Neural cell (in vitro differentiated cells): ENCODE results near the gene ATP2A1. TPM values are rescaled to one million over a fixed set of nuclear protein-coding genes. Genes with fewer than 3 reads are reported as not detected.
"Not testable (repeated sequence)": the region's sequence is repeated elsewhere in the genome, so short reads cannot be mapped to it uniquely, and the experiment has no call there.

Experiments used
- H2AFZ ChIP-seq: fragments of 200-600, 300-800 bp; sonication (generic), shearing (Covaris generic); 2 replicates; pipeline ENCODE4 v1.6.0; 2014; ENCODE audit warnings: low read depth, mild to moderate bottlenecking, antibody characterized with exemption, low read length, moderate library complexity
- H3F3A ChIP-seq: fragments of 200-600 bp; shearing (Covaris generic); 2 replicates; pipeline ENCODE4 v1.6.1; 2016; ENCODE audit warnings: mild to moderate bottlenecking, moderate library complexity, mixed read lengths, antibody characterized with exemption, low read length; ENCODE audit not compliant: insufficient read depth, poor library complexity, severe bottlenecking
- H3K27ac ChIP-seq: fragments of 200-600, 300-800 bp; sonication (generic), shearing (Covaris generic); 2 replicates; pipeline ENCODE4 v1.5.1; 2014; ENCODE audit warnings: mild to moderate bottlenecking, low read length, moderate library complexity
- H3K27me3 ChIP-seq: fragments of 300-800, 200-600 bp; sonication (generic), shearing (Covaris generic); 2 replicates; pipeline ENCODE4 v1.6.0; 2014; ENCODE audit warnings: mild to moderate bottlenecking, low read depth, low read length, moderate library complexity; ENCODE audit not compliant: insufficient read depth
- H3K36me3 ChIP-seq: fragments of 300-800, 200-600 bp; sonication (generic), shearing (Covaris generic); 2 replicates; pipeline ENCODE4 v1.5.1; 2014; ENCODE audit warnings: mild to moderate bottlenecking, antibody characterized with exemption, low read length, moderate library complexity; ENCODE audit not compliant: insufficient read depth
- H3K4me2 ChIP-seq: fragments of 300-800, 200-600 bp; sonication (generic), shearing (Covaris generic); 2 replicates; pipeline ENCODE4 v1.6.0; 2014; ENCODE audit warnings: mild to moderate bottlenecking, low read length
- H3K4me3 ChIP-seq: fragments of 300-800, 200-600 bp; sonication (generic), shearing (Covaris generic); 2 replicates; pipeline ENCODE4 v1.5.1; 2014; ENCODE audit warnings: mild to moderate bottlenecking, low read length, moderate library complexity
- H3K79me2 ChIP-seq: fragments of 200-600 bp; shearing (Covaris generic); replicated peaks from 2 replicates; pipeline ENCODE4 v1.6.0; 2014; ENCODE audit warnings: mild to moderate bottlenecking, low read length, moderate library complexity; ENCODE audit not compliant: insufficient read depth
- H3K9ac ChIP-seq: fragments of 300-800, 200-600 bp; sonication (generic), shearing (Covaris generic); 2 replicates; pipeline ENCODE4 v1.6.1; 2016; ENCODE audit warnings: mild to moderate bottlenecking, low read length, mixed read lengths
- H3K9me2 ChIP-seq: fragments of 200-600 bp; shearing (Covaris generic); 2 replicates; pipeline ENCODE4 v1.6.1; 2016; ENCODE audit warnings: mild to moderate bottlenecking, low read length, mixed read lengths; ENCODE audit not compliant: insufficient read depth
- H3K9me3 ChIP-seq: fragments of 200-600, 300-800 bp; sonication (generic), shearing (Covaris generic); 2 replicates; pipeline ENCODE4 v1.6.1; 2016; ENCODE audit warnings: mild to moderate bottlenecking, mixed run types, low read length, moderate library complexity, mixed read lengths
- H4K20me1 ChIP-seq: fragments of 200-600 bp; shearing (Covaris generic); 2 replicates; pipeline ENCODE4 v1.6.1; 2016; ENCODE audit warnings: mild to moderate bottlenecking, mixed run types; ENCODE audit not compliant: insufficient read depth
- CTCF ChIP-seq: fragments of 450-650 bp; IDR thresholded peaks from 2 replicates; pipeline ENCODE4 v1.5.1; 2014; ENCODE audit warnings: antibody characterized with exemption, mild to moderate bottlenecking, moderate library complexity; ENCODE audit not compliant: poor library complexity, severe bottlenecking
- EP300 ChIP-seq: fragments of 450-650 bp; conservative IDR thresholded peaks from 2 replicates; pipeline ENCODE4 v1.6.1; 2014; ENCODE audit warnings: antibody characterized with exemption, mild to moderate bottlenecking, moderate library complexity; ENCODE audit not compliant: poor library complexity, severe bottlenecking
- EZH2 ChIP-seq: fragments of 200-600, 300-800 bp; shearing (Covaris generic), sonication (generic); IDR thresholded peaks from 2 replicates; pipeline ENCODE4 v1.6.1; 2014; ENCODE audit warnings: antibody characterized with exemption, low read length, borderline replicate concordance, mild to moderate bottlenecking; ENCODE audit not compliant: insufficient read depth, poor library complexity, severe bottlenecking
- MXI1 ChIP-seq: fragments of 450-650 bp; conservative IDR thresholded peaks from 2 replicates; pipeline ENCODE4 v1.6.1; 2014; ENCODE audit warnings: antibody characterized with exemption, mild to moderate bottlenecking; ENCODE audit not compliant: poor library complexity, severe bottlenecking
- POLR2AphosphoS5 ChIP-seq: IDR thresholded peaks from 2 replicates; pipeline ENCODE4 v1.6.1; 2012
- RAD21 ChIP-seq: fragments of 450-650 bp; conservative IDR thresholded peaks from 2 replicates; pipeline ENCODE4 v1.6.1; 2014; ENCODE audit warnings: antibody characterized with exemption, mild to moderate bottlenecking, moderate library complexity
- SMC3 ChIP-seq: fragments of 450-650 bp; conservative IDR thresholded peaks from 2 replicates; pipeline ENCODE4 v1.6.1; 2014; ENCODE audit warnings: antibody characterized with exemption, mild to moderate bottlenecking, moderate library complexity; ENCODE audit not compliant: poor library complexity
- TAF1 ChIP-seq: IDR thresholded peaks from 2 replicates; pipeline ENCODE4 v1.6.1; 2012; ENCODE audit warnings: low read depth
- polyA plus RNA-seq: library from polyadenylated mRNA; depleted of rRNA; stranded (reverse); fragments of >200 nt; gene quantifications from 2 replicates; pipeline ENCODE4 v1.2.3, GENCODE V29; 2014
- TF ChIP-seq, protein P1 (sequence below): IDR thresholded peaks from 2 replicates; pipeline ENCODE4 v1.6.1; 2012; ENCODE audit warnings: borderline replicate concordance

Gene ATP2A1
- polyA plus RNA-seq, 1 donor from 2014 or later = 0.06 TPM

DNA sequence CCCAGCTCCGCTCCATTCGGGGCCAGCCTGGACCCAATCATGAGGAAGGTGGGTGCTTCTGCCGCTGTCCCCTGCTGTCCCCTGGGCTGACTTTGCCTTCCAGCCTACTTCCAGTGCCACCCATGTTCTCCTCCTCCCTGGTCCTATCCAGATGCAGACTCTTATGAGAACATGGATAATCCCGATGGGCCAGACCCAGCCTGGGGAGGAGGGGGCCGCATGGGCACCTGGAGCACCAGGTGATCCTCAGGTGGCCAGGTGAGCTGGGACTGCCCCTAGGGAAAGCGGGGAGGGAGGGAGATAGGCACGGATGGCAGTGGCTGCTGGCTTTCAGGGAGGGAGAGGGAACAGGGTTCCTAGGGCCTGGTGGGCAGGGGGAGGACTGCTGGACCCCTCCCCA lies 60.4 kb downstream of the ATP2A1 start:
- Histone ChIP-seq H3K4me2 (no peak overlapping the region), H3K27me3 (no peaks in the 10 kb centered on the region), H3K9me3 (no peaks in the 10 kb centered on the region), H2AFZ (no peak overlapping the region), H3K36me3 (no peaks in the 10 kb centered on the region), H3K4me3 (no peak overlapping the region), H4K20me1 (no peaks in the 10 kb centered on the region), H3K9me2 (no peaks in the 10 kb centered on the region), H3K79me2 (no peaks in the 10 kb centered on the region), H3K9ac (no peak overlapping the region), H3K27ac (no peak overlapping the region), H3F3A (no peaks in the 10 kb centered on the region)
- TF ChIP-seq SMC3 (no peak), CTCF (no peak), EP300 (no peak), EZH2 (no peak), TAF1 (no peak), RAD21 (no peak), POLR2AphosphoS5 (no peak), MXI1 (no peak)
- TF ChIP-seq, protein P1, sequence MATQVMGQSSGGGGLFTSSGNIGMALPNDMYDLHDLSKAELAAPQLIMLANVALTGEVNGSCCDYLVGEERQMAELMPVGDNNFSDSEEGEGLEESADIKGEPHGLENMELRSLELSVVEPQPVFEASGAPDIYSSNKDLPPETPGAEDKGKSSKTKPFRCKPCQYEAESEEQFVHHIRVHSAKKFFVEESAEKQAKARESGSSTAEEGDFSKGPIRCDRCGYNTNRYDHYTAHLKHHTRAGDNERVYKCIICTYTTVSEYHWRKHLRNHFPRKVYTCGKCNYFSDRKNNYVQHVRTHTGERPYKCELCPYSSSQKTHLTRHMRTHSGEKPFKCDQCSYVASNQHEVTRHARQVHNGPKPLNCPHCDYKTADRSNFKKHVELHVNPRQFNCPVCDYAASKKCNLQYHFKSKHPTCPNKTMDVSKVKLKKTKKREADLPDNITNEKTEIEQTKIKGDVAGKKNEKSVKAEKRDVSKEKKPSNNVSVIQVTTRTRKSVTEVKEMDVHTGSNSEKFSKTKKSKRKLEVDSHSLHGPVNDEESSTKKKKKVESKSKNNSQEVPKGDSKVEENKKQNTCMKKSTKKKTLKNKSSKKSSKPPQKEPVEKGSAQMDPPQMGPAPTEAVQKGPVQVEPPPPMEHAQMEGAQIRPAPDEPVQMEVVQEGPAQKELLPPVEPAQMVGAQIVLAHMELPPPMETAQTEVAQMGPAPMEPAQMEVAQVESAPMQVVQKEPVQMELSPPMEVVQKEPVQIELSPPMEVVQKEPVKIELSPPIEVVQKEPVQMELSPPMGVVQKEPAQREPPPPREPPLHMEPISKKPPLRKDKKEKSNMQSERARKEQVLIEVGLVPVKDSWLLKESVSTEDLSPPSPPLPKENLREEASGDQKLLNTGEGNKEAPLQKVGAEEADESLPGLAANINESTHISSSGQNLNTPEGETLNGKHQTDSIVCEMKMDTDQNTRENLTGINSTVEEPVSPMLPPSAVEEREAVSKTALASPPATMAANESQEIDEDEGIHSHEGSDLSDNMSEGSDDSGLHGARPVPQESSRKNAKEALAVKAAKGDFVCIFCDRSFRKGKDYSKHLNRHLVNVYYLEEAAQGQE = no peak

DNA sequence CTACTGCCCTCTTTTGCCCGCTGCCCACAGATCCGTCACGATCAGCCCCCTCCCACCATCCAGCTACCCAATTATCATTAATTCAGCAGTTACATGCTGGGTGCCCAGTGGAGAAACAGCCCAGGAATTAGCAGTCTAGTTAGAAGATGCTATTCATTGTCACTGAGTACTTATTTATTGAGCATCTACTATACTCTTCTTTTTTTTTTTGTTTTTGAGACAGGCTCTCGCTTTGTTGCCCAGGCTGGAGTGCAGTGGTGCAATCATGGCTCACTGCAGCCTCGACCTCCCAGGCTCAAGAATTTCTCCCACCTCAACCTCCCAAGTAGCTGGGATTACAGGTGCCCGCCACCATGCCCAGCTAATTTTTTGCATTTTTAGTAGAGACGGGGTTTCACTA lies 61.5 kb downstream of the ATP2A1 start:
- H3K27me3 ChIP-seq, H3K79me2 ChIP-seq, H3K4me2 ChIP-seq, H2AFZ ChIP-seq, H3K9me3 ChIP-seq, H3K9me2 ChIP-seq, H3K4me3 ChIP-seq, H3K36me3 ChIP-seq, H3K9ac ChIP-seq, H4K20me1 ChIP-seq, H3K27ac ChIP-seq, H3F3A ChIP-seq: not testable (repeated sequence)

GRCh38 chr16:28943281-28943680 lies 65.0 kb downstream of the ATP2A1 start:
- H3K27ac ChIP-seq = no peak overlapping the region
- TF ChIP-seq CTCF (no peak), MXI1 (no peak), POLR2AphosphoS5 (no peak), SMC3 (no peak), RAD21 (no peak), EP300 (no peak), EZH2 (no peak)
- TF ChIP-seq, protein P1 = no peak
- H3K4me3 ChIP-seq = no peak overlapping the region
- H4K20me1 ChIP-seq = no peaks in the 10 kb centered on the region
- H3K9ac ChIP-seq = no peak overlapping the region
- H3K79me2 ChIP-seq = no peaks in the 10 kb centered on the region
- H2AFZ ChIP-seq = no peak overlapping the region
- no peak overlapping the region for H3K4me2 ChIP-seq
- H3K9me3 ChIP-seq = no peaks in the 10 kb centered on the region
- no peaks in the 10 kb centered on the region for H3K36me3 ChIP-seq
- no peaks in the 10 kb centered on the region for H3K9me2 ChIP-seq
- no peaks in the 10 kb centered on the region for H3F3A ChIP-seq
- H3K27me3 ChIP-seq = no peaks in the 10 kb centered on the region
